ENCODE data around the gene HECTD3. TPM values are rescaled to one million over a fixed set of nuclear protein-coding genes. Genes with fewer than 3 reads are reported as not detected.
A peak's percentile ranks its signal among the peaks of the same experiment; 100 is the strongest.

Gene HECTD3
- total and polyA plus RNA-seq, 9 of the 15 experiments (the other 6 are each of a cell fraction or from before 2014, with no cell fraction given): 6.3 to 50.8 (median 18.9) TPM

GRCh38 chr1:45014321-45015028 is 3.4 kb upstream of the HECTD3 start (continued):
- TF ChIP-seq DIDO1 (tag; IDR thresholded peaks at IDR 0.05; ENCODE audit: low read depth) (0 out of 2 replicates have a peak, but pooled peaks have one; percentile 52), ZBTB43 (CRISPR knock-in tag; IDR thresholded peaks at IDR 0.05) (peak; percentile 58; the same call in 1 of the 2 replicates), THRB (CRISPR knock-in tag; conservative IDR thresholded peaks at IDR 0.05) (0 out of 2 replicates have a peak, but pooled peaks have one; percentile 28), MLLT1 (IDR thresholded peaks at IDR 0.05) (peak; percentile 55 to 74; a peak in 3 of 4 replicates), C11orf30 (IDR thresholded peaks at IDR 0.05; ENCODE audit: low read depth) (no peak), PREB (CRISPR knock-in tag; IDR thresholded peaks at IDR 0.05) (no peak), MAZ (CRISPR knock-in tag; conservative IDR thresholded peaks at IDR 0.05 in 1 of 2, IDR thresholded peaks at IDR 0.05 in 1 of 2) (peak in 1 of 2 experiments; percentile 59; a peak in 2 of 4 replicates), ZNF263 (CRISPR knock-in tag; IDR thresholded peaks at IDR 0.05; ENCODE audit: borderline replicate concordance) (peak; percentile 42; the same call in 1 of the 2 replicates), TCF15 (CRISPR knock-in tag; IDR thresholded peaks at IDR 0.05) (no peak), CC2D1A (IDR thresholded peaks at IDR 0.05) (peak; percentile 91), ZFX (CRISPR knock-in tag; IDR thresholded peaks at IDR 0.05) (peak; percentile 48), TBP (optimal IDR thresholded peaks at IDR 0.05; ENCODE audit: low read depth, low read length) (peak; percentile 32), ZBTB33 (CRISPR knock-in tag; IDR thresholded peaks at IDR 0.05) (0 out of 2 replicates have a peak, but pooled peaks have one; percentile 41), SMC3 (conservative IDR thresholded peaks at IDR 0.05; ENCODE audit: insufficient read depth, low read depth, low read length) (peak; percentile 91), THAP12 (CRISPR knock-in tag; IDR thresholded peaks at IDR 0.05) (0 out of 2 replicates have a peak, but pooled peaks have one; percentile 13), HMG20B (CRISPR knock-in tag; IDR thresholded peaks at IDR 0.05) (no peak)
